Dermis microvascular lymphatic vessel endothelial cell (primary cell): ENCODE measurements around the gene JUP. TPM values are rescaled to one million over a fixed set of nuclear protein-coding genes. Genes with fewer than 3 reads are reported as not detected.
"Not testable (repeated sequence)": the region's sequence is repeated elsewhere in the genome, so short reads cannot be mapped to it uniquely, and the experiment has no call there.

ENCODE experiments used
- DNase-seq, 2 donors: peaks; one replicate each; pipeline versions ENCODE4 v3.0.0 to v3.0.0-alpha.2; 2010; ENCODE audit warnings: low read depth in 2 of 2
- total RNA-seq: library from RNA; depleted of rRNA; stranded (reverse); fragments of >200 nt; gene quantifications from 2 replicates; pipeline ENCODE4 v1.2.1, GENCODE V29; 2014

Gene JUP
- total RNA-seq, result 207 and 483 TPM in 2 replicates

DNA sequence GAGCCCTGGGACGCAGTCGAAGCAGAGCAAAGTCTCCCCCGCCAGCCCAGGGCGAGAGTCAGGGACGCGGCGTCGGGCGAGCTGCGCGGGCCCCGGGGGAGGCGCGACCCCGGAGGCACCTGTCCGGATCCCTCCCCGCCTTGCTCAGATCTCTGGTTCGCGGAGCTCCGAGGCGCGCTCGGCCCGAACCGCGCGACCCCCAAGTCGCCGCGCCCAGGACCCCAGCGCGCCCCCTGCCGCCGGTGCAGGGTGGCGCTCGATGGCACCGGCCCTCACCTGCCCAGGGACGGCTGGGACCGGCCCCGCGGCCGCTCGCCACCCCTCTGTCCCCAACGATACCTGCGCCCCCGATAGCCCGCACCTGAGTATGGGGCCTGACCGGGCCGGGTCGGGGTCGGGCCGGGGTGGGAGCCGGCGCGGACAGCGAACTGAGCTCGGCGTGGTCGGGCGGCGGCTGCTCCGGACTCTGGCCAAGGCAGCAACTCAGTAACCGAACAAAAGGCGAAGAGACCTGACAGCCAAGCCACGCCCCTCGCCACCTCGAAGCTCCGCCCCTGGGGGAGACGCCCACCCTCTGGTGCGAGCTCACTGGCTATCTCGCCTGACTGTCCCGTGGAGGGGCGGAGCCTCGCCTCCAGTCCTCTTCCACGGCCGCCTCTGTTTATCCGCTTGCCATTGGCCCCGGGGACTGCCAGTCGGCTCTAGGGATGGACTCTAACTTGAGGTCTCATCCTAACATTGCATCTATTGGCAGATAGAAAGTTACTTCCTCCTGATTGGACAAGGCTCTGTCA lies at the start of gene JUP:
Gene JUP, minus strand, starts transcription at position 485 of the 794 bp plus-strand sequence. CDS start 14,857 bp downstream, outside the sequence.
- peak; percentile 98 to 100 for DNase-seq

DNA sequence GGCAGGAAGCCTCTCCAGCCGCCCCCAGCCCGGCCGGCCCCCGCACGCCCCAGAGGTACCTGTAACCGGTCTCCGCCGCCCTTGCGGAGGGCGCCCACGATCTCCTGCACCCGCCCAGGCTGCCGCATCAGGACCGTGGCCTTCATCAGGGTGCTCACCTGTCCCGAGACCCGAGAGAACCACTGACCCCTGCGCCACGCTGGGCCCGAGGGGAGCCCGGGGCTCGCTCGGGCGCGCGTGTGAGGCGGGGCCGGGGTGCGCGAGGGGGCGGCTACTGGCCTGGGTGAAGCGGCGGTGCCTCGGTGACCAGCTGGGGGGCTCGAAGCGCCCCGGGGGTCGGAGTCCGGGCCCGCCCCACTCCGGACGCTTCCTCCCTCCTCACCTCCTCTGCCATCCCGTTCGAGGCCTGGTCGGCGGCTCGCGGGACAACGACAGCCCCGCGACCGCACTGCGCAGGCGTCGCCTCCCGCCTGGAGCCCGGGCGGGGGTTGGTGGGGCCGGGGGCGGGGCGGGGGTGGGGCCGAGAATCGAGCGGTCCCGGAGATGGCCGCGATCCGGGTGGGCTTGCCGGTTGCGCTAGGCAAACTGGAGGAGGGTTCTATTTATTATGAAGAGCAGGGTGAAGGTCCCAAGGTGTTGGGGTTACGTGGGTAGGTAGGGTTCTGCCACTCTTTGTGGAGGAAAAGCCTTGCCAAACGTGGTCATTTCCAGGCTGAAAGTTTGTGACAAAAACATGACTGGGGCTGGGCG lies 49.5 kb upstream of the JUP start, which contains the start of gene NT5C3B:
Gene NT5C3B, minus strand, starts transcription at position 433 of the 750 bp plus-strand sequence. Its CDS starts 39 bp downstream, at position 394.
- peak in 1 of 2 donors; percentile 54 for DNase-seq

DNA sequence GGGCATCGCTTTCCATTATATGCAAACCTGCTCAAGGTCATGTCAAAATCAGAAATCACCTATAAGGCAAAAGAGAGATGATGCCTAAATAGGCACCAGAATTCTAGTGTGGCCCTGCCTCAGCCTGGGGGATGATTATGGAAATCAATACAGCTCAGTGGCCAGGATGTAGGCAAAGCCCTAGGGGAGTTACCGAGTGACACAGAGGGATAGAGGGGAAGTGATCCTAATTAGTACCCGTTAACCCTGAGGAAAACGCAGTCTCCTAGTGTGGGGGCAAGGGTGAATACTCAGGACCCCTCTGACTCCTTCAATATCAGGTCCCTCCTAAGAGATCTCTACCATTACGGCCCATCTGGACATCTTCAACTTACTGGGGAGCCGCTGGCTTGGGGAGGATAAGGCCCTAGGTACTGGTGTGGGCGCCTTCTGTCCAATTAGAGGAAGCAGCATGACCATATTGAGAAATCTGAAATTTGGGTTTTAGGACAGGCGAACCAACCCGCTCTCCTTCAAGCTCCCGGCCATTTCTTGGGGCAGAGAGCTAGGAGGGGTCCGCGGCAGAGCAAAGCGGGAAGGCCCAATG lies 48.8 kb upstream of the JUP start:
- DNase-seq, result no peak

DNA sequence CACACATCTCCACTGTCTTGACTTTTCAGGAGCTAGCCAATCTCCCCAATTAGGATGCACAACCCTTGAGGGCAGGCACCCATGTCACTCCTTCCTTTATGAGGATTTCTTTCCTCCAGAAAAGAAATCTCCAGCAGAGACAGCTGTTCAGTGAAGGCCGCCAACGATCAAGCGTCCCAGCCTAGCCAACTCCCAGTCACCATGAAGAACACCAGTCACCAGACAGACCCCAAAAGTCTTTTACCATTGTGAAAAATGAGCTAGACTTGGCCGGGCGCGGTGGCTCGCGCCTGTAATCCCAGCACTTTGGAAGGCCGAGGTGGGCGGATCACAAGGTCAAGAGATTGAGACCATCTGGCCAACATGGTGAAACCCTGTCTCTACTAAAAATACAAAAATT lies 43.5 kb upstream of the JUP start:
- not testable (repeated sequence) for DNase-seq

DNA sequence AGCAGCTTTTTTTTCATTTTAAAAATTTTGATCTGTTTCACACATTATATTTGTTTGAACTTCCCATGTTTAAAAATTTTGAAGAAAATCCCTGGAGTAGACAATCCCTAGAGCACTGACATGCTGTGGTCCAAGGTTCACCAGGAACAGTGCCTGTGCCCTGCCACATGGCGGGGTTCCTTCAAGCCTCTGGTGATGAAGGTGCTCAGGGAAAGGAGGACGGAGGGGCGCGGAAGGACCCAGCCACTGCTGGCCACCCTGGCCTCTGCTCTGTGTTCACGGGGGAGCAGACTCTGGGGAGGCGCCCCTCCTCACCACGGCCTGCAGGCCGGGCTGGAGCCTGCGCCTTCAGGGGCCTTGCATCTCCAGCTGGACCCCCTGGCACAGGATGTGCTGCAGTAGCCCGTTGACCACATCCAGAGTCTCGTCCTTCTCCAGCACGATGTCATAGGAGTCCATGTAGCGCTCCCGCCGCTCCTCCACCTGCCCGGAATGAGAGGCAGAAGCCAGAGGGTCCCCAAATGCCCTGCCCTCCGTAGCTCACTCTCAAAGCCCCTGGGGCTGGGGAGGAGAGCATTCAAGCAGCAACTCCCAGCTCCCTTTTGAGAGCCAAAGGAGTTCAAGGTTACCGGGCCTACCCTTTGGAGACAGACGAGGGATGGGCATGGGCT lies 38.8 kb upstream of the JUP start:
- DNase-seq, result no peak

- DNase-seq, result no peak
These were observed 37.6 kb upstream of the JUP start for GRCh38 chr17:41824086-41824485.

DNA sequence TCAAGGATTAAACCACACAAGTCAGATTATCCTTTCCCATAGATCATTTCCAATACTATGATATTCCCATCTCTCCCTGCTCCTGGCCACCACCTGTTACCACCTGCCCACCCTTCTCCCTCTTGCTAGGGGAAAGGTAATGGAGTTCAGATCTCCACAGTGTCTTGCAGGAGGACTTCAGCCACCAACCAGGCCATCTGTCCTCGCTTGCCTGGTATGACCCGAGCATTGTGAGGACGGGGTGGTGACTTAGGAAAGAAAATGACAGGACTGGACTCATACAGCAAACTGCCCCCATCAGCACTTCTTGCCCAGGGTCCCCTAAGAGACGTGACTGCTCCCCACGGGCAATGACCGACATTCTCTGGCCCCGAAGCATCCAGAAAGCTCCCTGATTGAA lies 37.1 kb upstream of the JUP start:
- no peak for DNase-seq

- no peak for DNase-seq
These were observed 36.6 kb upstream of the JUP start for GRCh38 chr17:41823141-41823524.

- no peak for DNase-seq
These were observed 36.0 kb upstream of the JUP start for GRCh38 chr17:41822216-41823140.

DNA sequence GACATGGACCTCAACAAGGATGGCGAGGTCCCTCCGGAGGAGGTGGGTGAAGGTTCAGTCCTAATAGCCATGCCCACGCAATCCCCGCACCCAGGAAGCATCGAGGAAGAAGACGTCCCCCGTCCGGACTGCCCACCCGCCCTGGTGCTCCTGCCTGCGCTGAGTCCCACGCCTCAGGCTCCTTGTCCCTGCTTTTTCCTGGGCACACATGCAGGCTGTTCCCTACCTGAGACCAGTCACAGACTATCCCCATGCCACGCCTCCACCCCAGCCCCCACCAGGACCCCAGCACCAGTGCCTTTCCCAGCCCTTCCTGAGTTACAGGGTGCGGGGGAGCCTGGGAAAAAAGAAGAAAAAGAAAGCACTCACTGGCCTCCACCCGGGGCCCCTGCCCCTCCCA lies 35.3 kb upstream of the JUP start:
- DNase-seq, result no peak

- DNase-seq, result no peak
These were observed 31.5 kb upstream of the JUP start for GRCh38 chr17:41818024-41818423.

DNA sequence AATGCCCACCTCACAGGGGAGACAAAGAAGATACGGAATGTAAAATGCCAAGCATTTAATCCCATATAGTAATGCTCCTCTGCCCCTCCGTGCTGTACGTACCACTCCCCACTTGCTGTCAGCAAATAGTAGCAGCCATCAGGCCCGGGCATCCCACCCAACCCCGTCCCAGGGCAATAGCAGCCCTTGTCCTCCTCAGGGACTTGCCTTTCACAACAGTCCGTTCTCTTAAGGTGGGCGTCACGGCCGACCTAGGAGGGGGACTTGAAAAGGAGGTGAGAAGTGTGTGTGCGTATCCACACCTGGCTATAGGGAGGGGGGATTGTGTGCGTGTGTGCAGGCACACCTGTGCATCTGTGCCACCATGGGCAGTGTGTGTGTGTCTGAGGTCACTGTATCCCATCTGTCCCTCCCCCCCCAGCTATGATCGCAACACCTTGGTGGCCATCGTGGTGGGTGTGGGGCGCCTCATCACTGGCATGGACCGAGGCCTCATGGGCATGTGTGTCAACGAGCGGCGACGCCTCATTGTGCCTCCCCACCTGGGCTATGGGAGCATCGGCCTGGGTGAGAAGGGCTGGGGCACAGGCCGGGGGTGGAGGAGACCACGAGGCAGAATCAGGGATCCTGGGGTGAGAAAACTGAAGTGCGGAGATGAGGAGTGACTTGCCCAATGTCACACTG lies 30.3 kb upstream of the JUP start:
- no peak for DNase-seq

GRCh38 chr17:41814195-41814594 lies 27.7 kb upstream of the JUP start:
- DNase-seq, result no peak

DNA sequence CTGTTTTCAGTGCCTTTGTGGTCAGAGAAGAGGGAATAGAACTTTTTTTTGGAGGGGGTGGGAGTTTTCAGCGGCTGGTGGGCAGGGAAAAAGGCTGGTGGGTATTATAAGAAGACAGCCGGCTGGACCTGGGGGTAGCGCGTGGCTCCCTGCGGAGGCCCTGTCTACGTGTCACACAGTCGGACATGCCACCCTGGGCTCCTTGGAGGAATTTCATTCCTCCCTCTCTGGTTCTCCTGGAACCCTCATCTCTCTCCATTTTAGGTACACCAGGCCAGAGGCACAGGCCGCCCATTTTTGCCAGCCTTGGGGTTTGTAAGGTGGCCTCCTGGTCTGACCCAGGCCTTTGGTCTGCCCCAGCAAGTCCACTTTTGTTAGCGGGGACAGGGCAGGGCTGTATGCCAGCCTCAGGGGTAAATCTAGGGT lies 27.2 kb upstream of the JUP start:
- no peak for DNase-seq

DNA sequence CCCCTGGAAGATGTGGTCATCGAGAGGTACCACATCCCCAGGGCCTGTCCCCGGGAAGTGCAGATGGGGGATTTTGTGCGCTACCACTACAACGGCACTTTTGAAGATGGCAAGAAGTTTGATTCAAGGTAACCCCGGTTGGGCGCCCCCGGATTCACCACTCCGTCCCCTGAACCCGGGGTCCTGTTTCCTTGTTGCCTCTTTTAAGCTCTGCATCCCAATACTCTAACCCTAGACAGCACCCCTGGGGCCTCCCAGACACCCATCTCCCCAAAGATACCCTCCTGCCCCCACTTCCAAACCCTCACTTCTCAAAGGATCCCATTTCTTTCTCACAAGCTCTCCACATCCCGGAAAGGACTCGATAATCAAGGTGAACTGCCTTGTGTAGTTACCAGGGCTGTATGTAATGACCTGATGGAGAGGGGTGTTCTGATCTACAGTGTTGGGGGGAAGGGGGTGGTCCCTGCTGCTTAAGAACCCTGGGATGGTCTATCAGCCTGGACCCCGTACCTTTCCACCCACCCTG lies 26.7 kb upstream of the JUP start:
- no peak for DNase-seq

GRCh38 chr17:41812381-41813151 lies 26.1 kb upstream of the JUP start, which contains the start of gene FKBP10:
FKBP10 (plus strand) TSS chr17:41813004; CDS start chr17:41813035, 31 bp downstream.
- peak; percentile 40 to 79 for DNase-seq

GRCh38 chr17:41811549-41812380 lies 25.3 kb upstream of the JUP start, which contains the start of gene P3H4:
P3H4 (minus strand) TSS chr17:41811949; CDS start chr17:41811915, 34 bp downstream.
- DNase-seq, result peak; percentile 63 to 85
